DOHH2 (cell line): ENCODE measurements around the gene FSTL4.

Experiments
- H3F3A ChIP-seq: fragments of 200-600 bp; sonication (generic), shearing (Covaris generic); 2 replicates; pipeline ENCODE4 v1.6.0; 2016; ENCODE audit warnings: antibody characterized with exemption, mild to moderate bottlenecking; ENCODE audit not compliant: control insufficient read depth, insufficient read depth
- H3K27ac ChIP-seq: fragments of 200-600 bp; sonication (generic); 2 replicates; pipeline ENCODE4 v1.5.1; 2014; ENCODE audit warnings: low read depth, mild to moderate bottlenecking, low read length, moderate library complexity
- H3K27me3 ChIP-seq: fragments of 200-600 bp; sonication (generic); 2 replicates; pipeline ENCODE4 v1.6.1; 2014; ENCODE audit warnings: mild to moderate bottlenecking, low read length, mixed read lengths; ENCODE audit not compliant: control insufficient read depth
- H3K36me3 ChIP-seq: fragments of 200-600 bp; sonication (generic); 2 replicates; pipeline ENCODE4 v1.6.1; 2014; ENCODE audit warnings: mild to moderate bottlenecking, low read length, moderate library complexity, mixed read lengths; ENCODE audit not compliant: control insufficient read depth
- H3K4me1 ChIP-seq: fragments of 200-600 bp; sonication (generic); 2 replicates; pipeline ENCODE4 v1.6.1; 2014; ENCODE audit warnings: mild to moderate bottlenecking, low read length, mixed read lengths; ENCODE audit not compliant: control insufficient read depth
- H3K4me2 ChIP-seq: fragments of 200-600 bp; sonication (generic); 2 replicates; pipeline ENCODE4 v1.6.0; 2014; ENCODE audit warnings: mild to moderate bottlenecking, low read length, moderate library complexity
- H3K4me3 ChIP-seq: fragments of 200-600 bp; sonication (generic); 2 replicates; pipeline ENCODE4 v1.5.1; 2014; ENCODE audit warnings: mild to moderate bottlenecking, low read length, mixed read lengths
- H3K79me2 ChIP-seq: fragments of 200-600 bp; sonication (generic); 2 replicates; pipeline ENCODE4 v1.6.1; 2014; ENCODE audit warnings: mild to moderate bottlenecking, low read length, mixed read lengths; ENCODE audit not compliant: control insufficient read depth
- H3K9me2 ChIP-seq: fragments of 200-600 bp; sonication (generic); replicated peaks from 2 replicates; pipeline ENCODE4 v1.6.1; 2014; ENCODE audit warnings: mild to moderate bottlenecking, low read length, mixed read lengths; ENCODE audit not compliant: control insufficient read depth
- H3K9me3 ChIP-seq: fragments of 200-600 bp; sonication (generic); 2 replicates; pipeline ENCODE4 v1.6.1; 2014; ENCODE audit warnings: antibody characterized with exemption, low read length, mixed read lengths; ENCODE audit not compliant: control insufficient read depth, insufficient read depth
- H4K20me1 ChIP-seq: fragments of 200-600 bp; sonication (generic); 2 replicates; pipeline ENCODE4 v1.6.0; 2014; ENCODE audit warnings: low read depth, mild to moderate bottlenecking, antibody characterized with exemption, low read length, moderate library complexity; ENCODE audit not compliant: control insufficient read depth, insufficient read depth
- EZH2phosphoT487 ChIP-seq: fragments of 200-600 bp; sonication (generic); IDR thresholded peaks from 2 replicates; pipeline ENCODE4 v1.6.1; 2017; ENCODE audit warnings: borderline replicate concordance, mild to moderate bottlenecking, antibody characterized with exemption, low read length, moderate library complexity, mixed read lengths
- TF ChIP-seq, protein P1 (sequence below): fragments of 200-600 bp; sonication (generic); IDR thresholded peaks from one replicate; pipeline ENCODE4 v1.5.1; 2014; ENCODE audit warnings: antibody characterized with exemption, mild to moderate bottlenecking, low read depth, low read length; ENCODE audit not compliant: poor library complexity, severe bottlenecking

The FSTL4 gene

GRCh38 chr5:133360693-133361472 lies 251.5 kb downstream of the FSTL4 start:
- Histone ChIP-seq H3K4me3 (no peak overlapping the region), H3K36me3 (no peaks in the 10 kb centered on the region), H3K4me2 (no peak overlapping the region), H3K27me3 (peaks cover 16% of the 10 kb centered on the region), H3K4me1 (no peaks in the 10 kb centered on the region), H3F3A (no peaks in the 10 kb centered on the region), H4K20me1 (no peaks in the 10 kb centered on the region), H3K27ac (no peak overlapping the region), H3K9me3 (no peaks in the 10 kb centered on the region), H3K9me2 (no peaks in the 10 kb centered on the region), H3K79me2 (no peaks in the 10 kb centered on the region)
- no peak for TF ChIP-seq EZH2phosphoT487
- TF ChIP-seq, protein P1, sequence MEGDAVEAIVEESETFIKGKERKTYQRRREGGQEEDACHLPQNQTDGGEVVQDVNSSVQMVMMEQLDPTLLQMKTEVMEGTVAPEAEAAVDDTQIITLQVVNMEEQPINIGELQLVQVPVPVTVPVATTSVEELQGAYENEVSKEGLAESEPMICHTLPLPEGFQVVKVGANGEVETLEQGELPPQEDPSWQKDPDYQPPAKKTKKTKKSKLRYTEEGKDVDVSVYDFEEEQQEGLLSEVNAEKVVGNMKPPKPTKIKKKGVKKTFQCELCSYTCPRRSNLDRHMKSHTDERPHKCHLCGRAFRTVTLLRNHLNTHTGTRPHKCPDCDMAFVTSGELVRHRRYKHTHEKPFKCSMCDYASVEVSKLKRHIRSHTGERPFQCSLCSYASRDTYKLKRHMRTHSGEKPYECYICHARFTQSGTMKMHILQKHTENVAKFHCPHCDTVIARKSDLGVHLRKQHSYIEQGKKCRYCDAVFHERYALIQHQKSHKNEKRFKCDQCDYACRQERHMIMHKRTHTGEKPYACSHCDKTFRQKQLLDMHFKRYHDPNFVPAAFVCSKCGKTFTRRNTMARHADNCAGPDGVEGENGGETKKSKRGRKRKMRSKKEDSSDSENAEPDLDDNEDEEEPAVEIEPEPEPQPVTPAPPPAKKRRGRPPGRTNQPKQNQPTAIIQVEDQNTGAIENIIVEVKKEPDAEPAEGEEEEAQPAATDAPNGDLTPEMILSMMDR, result no peak

DNA sequence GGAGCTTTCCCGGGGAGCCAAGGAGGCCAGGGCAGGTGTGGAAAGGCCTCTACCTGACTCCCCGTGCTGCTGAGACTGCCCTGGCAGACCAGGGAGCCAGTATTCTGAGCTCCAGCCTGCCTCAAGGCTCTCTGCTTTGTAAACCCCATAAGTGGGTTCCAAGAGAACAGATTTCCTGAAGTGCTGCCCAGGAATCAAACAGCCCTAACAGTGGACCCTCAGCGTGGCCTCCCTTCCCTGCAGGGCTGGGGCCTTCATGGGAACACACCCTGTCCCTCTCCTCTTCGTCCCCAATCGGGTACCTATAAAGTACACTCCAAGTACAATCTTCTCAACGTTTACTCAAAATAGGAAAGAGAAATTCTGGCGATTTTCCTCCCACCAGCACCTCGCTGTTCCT lies 252.5 kb downstream of the FSTL4 start:
- TF ChIP-seq EZH2phosphoT487, result no peak
- TF ChIP-seq, protein P1, result no peak
- Histone ChIP-seq H3K4me2 (no peak overlapping the region), H3F3A (no peaks in the 10 kb centered on the region), H3K4me3 (no peak overlapping the region), H4K20me1 (no peaks in the 10 kb centered on the region), H3K79me2 (no peaks in the 10 kb centered on the region), H3K36me3 (no peaks in the 10 kb centered on the region), H3K4me1 (peaks cover 1% of the 10 kb centered on the region; the same call in 1 of the 2 replicates), H3K27me3 (peaks cover 16% of the 10 kb centered on the region), H3K9me2 (no peaks in the 10 kb centered on the region), H3K9me3 (no peaks in the 10 kb centered on the region), H3K27ac (no peak overlapping the region)

DNA sequence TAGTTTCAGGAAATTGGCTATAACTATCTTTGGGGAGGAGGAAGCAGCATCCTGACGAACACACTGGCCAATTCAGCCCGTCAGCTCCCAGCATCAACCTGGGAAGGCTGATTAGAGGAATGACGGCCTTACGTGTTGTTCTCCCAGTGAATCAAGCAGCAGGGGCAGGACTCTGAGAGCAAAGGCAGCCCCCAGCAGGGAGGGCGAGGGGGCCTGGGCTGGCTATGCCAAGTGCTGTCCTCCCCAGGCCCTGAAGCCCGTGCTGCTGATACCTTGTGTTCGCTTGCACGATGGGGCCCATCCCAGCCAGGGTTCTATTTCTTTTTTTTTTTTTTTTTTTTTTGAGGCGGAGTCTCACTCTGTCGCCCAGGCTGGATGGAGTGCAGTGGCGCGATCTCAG lies 254.1 kb downstream of the FSTL4 start:
- Histone ChIP-seq H3K36me3 (no peaks in the 10 kb centered on the region), H3K4me2 (no peak overlapping the region), H3K9me3 (no peaks in the 10 kb centered on the region), H3K9me2 (no peaks in the 10 kb centered on the region), H3F3A (no peaks in the 10 kb centered on the region), H3K79me2 (no peaks in the 10 kb centered on the region), H3K4me3 (no peak overlapping the region), H3K4me1 (peaks cover 3% of the 10 kb centered on the region; the same call in 1 of the 2 replicates), H3K27me3 (peaks cover 5% of the 10 kb centered on the region; the same call in 1 of the 2 replicates), H4K20me1 (no peaks in the 10 kb centered on the region), H3K27ac (no peak overlapping the region)
- TF ChIP-seq EZH2phosphoT487, result no peak
- TF ChIP-seq, protein P1, result no peak
